RCC 7860 (cell line): ENCODE measurements around the gene MMRN1.

ENCODE experiments used
- DNase-seq: peaks from one replicate; pipeline ENCODE4 v3.0.0-alpha.2; 2015; ENCODE audit warnings: low spot score
- FAIRE-seq: peaks from 2 replicates; lab custom pipeline; 2012; peaks lifted over from hg19 to GRCh38; lab: Jason Lieb, UNC

Gene MMRN1

DNA sequence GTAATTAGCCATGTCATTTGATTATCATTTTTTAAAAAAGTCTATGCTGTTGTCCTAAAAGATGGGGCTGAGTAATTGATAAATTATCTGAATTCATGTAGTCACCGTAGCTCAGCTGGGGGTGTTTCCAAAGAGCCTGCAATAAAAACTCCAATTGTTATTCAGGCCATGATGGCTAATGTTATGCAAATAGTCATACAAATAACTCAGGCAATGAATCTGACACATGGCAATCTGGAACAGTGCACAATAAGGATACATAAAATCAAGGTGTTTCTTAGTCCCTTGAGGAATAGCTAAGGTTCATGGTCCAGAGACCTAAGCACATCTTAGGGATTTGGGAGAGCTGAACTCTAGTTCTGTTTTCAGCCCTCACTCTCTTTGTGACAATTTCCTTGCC, 15.2 kb downstream of the MMRN1 start:
- no peak for DNase-seq
- FAIRE-seq, result no peak

- FAIRE-seq (no peak), DNase-seq (no peak)
Measured at GRCh38 chr4:89913623-89914022, 19.0 kb downstream of the MMRN1 start.

- FAIRE-seq (no peak), DNase-seq (no peak)
Measured at GRCh38 chr4:89914609-89915550, 20.2 kb downstream of the MMRN1 start.

- DNase-seq (no peak), FAIRE-seq (no peak)
Measured at GRCh38 chr4:89915937-89916336, 21.3 kb downstream of the MMRN1 start.

DNA sequence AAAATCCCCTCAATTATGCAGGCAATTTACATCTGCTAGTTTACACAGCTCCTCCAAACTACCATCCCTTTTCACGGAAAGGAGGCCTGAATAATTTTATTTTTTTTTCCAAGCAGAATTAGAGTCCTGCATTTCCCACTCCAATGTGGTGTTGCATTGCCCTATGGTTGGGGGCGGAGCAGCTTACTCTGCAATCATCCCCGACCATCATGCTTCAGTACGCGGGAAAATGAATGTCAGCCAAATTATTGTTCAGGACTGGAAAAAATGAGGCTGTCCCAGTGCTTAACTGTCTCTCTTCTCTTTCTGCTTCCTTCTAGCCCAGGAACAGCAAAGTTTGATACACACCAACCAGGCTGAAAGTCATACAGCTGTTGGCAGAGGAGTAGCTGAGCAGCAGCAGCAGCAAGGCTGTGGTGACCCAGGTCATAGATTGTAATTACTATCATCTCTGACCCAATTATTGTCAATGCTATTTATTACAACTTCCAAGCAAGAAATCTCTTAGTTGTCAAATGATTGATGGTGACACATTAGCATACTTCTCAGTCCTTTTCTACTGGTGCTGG, 28.3 kb downstream of the MMRN1 start:
- FAIRE-seq (no peak), DNase-seq (no peak)

DNA sequence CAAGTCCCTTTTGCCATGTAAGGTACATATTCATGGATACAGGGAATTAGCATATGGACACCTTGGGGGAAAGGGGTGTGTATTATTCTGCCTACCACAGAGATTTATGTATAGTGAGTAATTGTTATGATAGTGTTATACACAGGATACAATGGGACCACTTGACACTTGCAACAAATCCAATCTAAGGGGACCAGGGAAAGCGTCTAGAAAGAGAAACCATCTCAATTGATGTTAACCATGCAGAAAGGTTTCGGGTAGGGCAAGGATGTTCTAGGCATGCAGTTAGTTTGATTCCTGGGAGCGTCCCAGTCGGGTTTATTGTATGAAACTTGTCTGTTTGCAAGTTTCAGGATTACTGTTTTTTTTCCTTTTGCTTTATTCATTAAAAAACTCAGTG, 34.2 kb downstream of the MMRN1 start:
- DNase-seq, result no peak
- no peak for FAIRE-seq

DNA sequence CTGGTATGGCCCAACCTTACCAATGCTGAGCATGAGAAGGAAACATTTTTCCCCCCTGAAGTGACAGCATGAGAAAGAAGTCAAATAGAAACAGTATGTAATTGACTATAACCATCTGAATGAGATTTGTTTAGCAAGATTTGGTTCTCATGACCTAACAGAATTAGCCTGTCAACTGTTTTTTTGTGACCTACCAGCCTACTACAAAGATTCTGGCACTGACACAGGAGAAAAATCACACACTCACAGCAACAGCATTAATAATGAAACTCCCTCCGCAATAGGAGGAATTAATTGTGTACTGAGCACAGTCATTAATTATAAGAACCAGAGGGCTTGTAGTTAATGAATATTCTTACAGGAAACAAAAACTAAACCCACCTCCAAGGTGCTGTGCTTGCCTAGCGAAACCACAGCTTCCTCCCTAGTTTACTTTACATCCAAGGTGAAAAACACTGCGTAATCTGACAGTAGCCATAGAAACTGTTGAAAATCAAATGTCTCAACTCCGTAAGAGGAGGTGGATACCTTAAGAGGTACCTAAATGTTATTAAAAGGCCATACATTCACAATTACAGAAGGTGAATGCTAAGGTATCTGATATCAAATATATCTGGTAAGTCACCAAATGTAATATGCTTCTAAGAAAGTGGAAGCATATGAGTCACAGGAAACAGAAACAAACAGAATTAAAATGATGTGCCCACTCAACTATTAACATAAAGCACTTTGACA, 34.9 kb downstream of the MMRN1 start:
- no peak for FAIRE-seq
- no peak for DNase-seq

- no peak for DNase-seq
Measured at GRCh38 chr4:89939546-89939945, 44.9 kb downstream of the MMRN1 start.

GRCh38 chr4:89939994-89940393, 45.3 kb downstream of the MMRN1 start:
- DNase-seq (no peak), FAIRE-seq (no peak)

More at GRCh38 chr4:89939546-89939945, 44.9 kb downstream of the MMRN1 start:
- FAIRE-seq, result no peak

- DNase-seq (no peak), FAIRE-seq (no peak)
Measured at GRCh38 chr4:89942811-89943210, 48.2 kb downstream of the MMRN1 start.

DNA sequence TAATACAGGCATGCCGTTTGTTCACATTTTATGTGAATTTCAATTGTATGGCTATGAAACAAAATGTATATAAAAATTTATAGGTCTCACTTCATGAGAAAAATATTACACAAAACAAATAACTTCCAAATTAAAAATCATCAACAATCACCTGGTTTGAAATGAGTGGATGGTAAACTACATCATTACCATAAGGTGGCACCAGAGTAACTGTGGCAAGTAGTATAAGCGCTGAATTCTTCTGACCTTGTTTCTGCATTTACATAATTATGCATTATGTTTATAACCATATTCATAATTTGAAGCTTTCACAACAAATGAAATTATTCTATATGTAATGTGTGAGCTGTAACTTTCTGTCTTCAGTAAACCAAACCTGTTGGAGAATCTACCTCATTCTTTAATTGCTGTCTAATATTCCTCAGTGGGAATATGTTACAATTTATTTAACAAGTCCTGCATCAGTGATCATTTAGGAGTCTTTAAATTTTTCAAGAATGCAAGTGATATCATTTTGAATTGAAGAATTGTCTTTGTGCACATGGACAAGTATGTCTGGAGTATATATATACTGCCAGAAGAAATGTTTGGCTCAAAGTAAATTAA, 55.2 kb downstream of the MMRN1 start:
- no peak for DNase-seq
- no peak for FAIRE-seq

GRCh38 chr4:89952458-89952857, 57.8 kb downstream of the MMRN1 start:
- DNase-seq, result no peak
- no peak for FAIRE-seq

DNA sequence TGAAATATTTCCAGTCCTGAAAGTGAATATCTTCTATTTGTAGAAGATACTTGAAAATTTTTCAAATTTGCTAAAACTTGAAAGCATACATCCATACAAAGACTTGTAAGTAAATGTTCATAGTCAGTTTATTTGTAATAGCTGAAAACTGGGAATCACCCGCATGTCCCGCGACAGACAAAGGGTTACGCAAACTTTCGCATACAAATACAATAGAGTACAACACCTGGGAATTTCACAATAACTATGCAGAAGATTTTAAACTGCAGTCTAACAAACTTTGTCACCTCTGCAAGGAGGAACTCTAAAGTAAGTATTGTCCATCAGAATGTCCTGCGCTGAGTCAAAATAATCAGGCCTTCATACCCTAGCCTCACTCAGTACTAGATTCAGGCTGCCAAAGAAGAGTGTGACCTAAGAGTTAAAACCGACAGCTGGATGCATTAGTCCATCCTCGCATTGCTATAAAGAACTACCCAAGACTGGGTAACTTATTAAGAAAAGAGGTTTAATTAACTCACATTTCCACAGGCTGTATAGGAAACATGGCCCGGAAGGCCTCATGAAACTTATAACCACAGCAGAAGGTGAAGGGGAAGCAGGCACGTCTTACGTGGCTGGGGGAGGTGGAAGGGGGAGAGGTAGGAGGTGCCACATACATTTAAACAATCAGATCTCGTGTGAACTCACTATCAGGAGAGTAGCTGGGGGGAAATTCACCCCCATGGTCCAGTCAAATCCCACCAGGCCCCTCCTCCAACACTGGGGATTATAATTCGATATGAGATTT, 60.4 kb downstream of the MMRN1 start:
- FAIRE-seq, result no peak
- DNase-seq, result no peak

- FAIRE-seq, result no peak
Measured at GRCh38 chr4:89957046-89957926, 62.6 kb downstream of the MMRN1 start.

GRCh38 chr4:89981789-89982334, 87.2 kb downstream of the MMRN1 start:
- FAIRE-seq, result no peak
- no peak for DNase-seq

More at GRCh38 chr4:89957046-89957926, 62.6 kb downstream of the MMRN1 start:
- no peak for DNase-seq

GRCh38 chr4:89988268-89988667, 93.6 kb downstream of the MMRN1 start:
- DNase-seq, result no peak
- no peak for FAIRE-seq

DNA sequence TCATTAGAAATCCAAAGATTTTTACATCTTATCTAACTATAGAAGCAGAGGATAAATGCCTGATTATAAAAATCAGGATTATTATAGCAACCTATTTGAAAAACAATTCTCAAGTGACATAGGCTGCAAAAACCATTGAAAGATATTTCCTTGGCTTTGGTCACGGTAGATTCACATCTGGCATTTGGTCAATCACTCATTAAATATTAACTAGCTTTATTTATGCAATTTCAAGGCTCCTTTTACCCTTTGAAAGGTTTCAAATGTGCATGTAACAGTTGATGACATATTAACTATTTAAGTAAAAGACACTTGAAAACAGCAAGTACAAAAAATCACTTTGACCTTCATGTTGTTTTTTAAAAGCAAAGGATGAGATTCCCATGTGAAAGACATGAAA, 98.1 kb downstream of the MMRN1 start:
- no peak for FAIRE-seq
- no peak for DNase-seq

DNA sequence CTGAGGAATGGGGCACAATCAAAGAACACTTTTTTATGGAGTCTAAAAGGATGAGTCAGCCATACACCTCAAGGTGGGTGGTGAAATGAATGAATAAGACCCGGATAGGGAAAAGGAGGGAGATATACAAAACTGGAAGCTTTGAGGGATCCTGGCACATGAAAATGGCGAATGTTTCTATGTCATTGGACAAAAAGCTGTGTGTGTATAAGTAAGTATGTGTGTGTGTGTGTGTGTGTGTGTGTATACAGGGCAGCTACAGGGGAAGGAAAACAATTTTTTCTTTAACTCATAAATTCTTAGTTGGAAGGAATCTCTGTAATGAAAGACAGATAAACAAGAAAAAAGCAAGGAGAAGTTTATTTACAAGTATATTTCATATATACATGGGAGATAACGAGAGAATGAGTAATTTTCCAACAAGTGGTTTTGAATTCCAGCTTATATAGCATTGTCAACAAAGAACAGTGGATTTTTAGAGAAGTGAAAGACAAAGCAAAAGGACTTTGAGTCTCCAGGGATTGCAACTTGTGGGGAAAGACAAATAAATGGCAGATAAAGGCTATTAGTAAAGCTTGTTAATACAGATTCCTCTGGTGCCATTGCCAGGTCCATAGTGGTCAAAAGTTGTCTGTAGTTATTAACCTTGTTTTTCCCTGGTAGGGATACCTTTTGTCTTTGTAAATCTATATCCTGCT, 99.7 kb downstream of the MMRN1 start:
- FAIRE-seq, result no peak
- no peak for DNase-seq

DNA sequence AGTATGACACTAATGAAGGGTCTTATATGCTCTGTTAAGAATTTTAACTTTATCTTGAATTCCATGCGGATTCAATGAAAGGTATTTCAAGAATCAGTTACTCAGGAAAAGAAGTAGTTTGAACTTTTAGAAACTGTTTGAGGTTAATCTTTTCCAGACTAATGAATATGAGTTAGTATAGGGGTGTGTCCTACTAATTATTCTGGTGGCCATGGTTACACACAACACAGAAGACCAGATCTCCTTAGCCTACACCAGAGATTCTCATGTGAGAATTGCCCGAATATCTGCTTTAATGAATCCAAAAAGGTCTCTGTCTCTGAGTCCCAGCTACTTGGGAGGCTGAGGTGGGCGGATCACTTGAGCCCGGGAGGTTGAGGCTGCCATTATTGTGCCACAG, 100.4 kb downstream of the MMRN1 start:
- FAIRE-seq (no peak), DNase-seq (no peak)
